CD1c-positive myeloid dendritic cell (primary cell): ENCODE data around the gene HOXA4.

Experiments
- DNase-seq: peaks from one replicate; pipeline ENCODE4 v3.0.0-alpha.2; 2016; ENCODE audit errors: extremely low spot score

Gene HOXA4

DNA sequence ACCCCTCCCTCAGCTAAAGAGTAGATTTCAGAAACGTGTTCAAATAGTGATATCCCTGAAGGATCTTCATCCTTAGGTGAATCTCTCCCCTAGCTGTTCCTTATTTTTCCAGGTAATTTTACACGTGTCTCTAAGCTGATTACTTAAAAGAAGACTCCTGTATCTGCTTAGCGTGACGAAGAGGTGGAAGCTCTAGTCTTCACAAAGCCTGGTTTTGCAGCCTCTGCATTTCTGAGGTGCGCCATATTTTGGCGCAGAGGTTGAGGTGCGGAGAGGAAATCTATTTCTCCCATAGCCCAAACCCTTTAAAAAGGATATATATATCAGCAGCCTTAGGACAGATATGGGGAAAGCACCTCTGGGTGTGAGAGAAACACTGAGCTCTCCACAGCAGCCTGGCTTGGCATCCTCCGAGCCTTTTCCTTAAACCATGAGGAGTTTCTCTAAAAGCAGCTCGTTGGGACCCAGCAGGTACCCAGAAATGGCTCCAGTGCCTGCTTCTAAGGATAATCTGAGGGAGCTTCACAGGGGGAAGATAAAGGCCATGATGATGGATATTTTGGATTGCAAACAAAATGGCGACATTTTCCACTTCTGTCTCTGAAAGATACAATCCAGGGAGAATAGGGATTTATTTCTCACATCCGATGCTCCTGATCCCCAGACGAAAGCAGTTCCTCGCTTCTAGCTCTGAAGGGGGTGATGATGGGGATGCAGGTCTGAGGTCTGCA lies 25.1 kb downstream of the HOXA4 start:
- no peak for DNase-seq

GRCh38 chr7:27104341-27105058 lies 26.1 kb downstream of the HOXA4 start:
- no peak for DNase-seq

DNA sequence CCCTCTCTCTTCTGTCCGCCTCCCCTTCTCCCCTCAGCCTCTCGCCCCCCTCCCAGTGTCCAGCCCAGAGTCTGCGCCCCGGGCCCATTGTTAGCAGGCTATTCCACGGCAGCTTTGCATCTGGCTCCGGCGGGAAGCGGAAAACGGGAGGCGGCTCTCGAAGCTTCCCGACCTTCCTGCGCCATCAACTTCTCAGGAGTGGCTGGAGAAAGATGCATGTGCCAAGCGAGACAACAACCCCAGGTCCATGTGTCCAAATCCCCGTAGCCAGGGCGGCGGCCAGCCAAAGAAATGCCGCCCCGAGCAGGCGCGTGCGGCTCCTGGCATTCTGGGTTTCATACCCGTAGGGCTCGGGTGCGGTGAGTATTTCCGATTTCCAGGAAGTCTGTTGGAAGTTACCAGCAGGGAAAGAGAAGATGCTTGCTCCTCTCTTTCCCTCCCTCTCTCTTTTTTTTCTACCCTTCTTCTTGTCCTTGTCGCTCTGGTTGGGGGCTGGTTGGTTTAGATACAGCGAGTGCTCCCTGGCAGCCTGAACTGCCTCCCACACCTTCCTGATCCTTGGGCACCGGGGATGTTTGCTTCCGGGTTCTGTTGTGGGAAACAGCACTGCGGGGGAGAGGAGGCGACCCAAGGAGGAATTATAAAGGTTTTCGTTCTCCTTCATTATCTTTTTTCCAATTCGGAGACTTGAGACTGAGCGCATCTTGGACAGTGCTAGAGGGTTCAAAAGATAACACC lies 26.9 kb downstream of the HOXA4 start:
- no peak for DNase-seq

DNA sequence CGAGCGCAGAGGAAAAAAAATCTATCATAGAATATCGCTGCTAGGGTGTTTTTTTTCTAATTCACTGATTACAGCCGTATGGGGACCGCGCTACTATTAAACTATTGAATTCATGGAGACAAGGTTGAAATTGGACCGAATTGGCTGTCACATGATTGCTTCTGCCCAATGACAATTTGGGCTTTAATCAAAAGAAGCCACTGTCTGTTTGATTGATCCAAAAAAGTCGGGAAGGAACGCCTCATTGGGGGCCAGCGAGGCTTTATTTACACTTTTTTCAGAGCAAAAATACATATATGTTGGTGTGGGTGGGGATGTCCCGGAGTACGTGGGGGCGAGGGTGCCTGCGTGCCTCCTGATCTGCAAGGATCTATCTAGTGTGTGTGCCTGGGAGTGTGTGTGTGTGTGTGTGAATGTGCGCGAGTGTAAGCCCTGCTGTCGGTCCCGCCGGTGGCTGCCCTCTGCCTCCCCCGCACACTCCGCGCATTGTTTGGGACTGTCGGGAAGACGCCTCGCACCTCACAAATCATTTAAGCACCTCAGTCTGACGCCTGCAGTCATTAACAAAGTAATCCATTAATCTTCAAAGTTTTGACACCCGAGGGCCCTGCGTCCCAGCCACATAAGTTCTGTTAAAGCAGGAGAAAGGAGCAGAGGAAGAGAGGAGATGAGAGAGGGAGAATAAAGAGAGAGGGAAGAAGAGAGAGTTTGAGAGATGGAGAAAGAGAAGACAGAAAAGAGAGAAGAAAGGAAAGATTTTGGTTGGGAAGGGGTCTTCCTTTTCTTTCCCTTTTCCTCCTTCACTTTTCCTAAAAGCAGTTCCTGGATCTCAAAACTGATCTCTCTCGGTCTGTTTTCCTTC lies 27.7 kb downstream of the HOXA4 start, which contains the start of gene HOXA2:
TSS of gene HOXA2 (minus strand) at position 103 of the 862 bp plus-strand sequence. CDS start 183 bp downstream, outside the sequence.
- DNase-seq = no peak

DNA sequence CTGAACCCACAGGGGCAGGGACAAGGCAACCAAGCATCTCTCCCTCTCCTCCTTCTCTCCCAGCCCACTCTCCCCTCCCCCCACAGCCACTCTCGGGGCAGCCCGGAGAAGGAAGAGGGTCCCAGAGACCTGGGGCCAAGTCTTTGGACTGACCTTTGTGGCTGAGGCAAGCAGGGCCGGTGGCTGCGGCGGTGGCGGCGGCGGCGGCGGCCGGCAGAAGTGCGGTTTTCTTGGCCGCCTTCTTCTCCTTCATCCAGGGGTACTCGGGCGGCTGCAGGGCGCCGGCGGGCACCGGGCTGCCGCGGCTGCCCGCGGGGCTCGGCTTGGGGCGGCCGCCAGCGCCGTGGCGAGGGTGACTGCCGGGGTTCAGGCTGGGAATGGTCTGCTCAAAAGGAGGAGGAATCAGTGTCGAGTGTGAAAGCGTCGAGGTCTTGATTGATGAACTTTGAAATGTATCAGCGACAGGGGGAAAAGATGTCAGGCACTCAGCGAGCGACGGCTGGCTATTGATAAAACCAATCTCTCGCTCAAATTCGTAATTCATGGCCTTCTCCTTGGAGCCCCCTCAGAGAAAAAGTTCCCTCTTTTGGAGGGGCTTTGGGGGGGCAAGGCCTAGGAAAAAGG lies 28.5 kb downstream of the HOXA4 start:
- no peak for DNase-seq

- DNase-seq = no peak
Observed at GRCh38 chr7:27101171-27101956, 29.2 kb downstream of the HOXA4 start.

- DNase-seq = no peak
Observed at GRCh38 chr7:27100694-27101170, 29.8 kb downstream of the HOXA4 start.

DNA sequence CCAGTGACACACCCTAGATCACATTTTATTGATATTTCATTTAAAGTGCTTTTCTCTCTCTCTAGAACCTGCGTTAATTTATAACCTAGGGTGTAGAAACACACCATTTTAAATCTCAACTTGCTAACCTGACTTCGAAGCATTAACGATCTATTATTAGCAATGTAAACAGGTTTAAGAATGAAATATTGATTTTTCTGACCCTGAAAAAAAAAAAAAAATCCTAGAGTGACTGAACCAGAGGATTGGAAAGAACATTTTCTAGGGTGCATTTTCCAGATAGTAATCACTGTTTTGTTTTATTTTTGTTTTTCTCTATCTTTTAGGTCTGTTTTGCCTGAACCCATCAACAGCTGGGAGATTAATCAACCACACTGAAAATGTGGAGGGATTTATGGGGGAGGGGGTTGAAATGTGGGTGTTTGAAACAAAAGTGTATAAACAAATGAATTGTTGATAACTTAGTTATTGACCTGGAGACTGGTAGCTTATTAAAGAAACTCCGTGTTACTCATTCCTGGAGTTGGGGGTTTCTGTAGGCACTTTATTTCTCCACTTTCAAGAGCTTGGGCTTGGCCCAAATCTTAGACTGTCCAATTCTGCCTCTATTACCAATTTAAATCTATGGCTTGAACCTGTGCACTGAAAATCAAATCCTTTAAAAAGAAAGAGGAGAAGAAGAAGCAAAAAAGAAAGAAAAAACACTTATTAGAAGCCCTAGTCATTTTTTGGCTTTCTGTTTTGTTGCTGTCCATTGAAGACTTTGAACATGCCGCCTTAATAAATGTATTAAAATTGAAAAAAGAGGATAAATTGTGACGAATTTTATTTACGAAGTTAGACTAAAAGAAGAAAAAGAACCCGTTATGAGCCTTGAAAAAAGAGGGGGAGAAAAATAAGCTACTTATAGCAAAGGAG lies 30.8 kb downstream of the HOXA4 start:
- no peak for DNase-seq

DNA sequence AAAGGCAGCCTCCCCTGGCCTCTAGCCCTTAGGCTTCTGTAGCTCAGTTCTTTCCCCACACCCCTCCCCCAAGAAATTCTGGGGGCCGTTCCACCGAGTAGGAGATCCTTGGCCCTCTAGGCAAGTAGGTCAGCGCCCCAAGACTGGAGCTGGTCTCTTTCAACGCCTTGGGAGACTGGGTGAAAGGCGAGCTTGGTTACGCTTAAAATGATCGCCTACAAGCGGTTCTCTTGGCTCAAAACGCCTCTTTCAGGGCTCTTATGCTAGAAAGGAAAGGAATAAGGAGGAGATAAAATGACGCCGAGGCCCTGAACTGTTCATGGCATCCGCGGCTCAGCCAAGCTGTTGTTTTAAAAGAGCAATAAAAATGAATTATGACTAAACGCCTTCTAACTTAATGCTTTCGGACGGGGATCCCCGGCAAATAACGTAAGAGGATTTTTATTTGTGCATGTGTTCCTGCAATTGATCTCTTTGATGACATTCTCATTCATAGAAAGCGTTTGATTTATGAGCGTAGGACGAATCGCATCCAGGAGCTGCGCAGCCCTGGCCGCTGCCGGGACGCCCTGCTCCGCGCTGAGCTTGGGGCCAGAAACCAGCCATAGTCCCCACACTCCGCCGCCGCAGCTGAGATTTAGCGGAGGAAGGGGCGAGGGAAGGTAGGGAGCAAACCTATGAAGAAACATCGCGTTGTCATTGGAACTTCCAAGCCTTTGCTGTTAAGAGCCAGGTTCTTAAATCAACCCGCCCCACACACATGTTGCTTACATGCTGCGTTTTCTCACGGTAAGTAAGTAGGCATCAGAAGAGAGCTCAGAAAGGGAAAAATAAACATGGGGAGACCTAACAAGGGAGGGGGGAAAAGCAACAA lies 31.7 kb downstream of the HOXA4 start:
- DNase-seq = no peak

DNA sequence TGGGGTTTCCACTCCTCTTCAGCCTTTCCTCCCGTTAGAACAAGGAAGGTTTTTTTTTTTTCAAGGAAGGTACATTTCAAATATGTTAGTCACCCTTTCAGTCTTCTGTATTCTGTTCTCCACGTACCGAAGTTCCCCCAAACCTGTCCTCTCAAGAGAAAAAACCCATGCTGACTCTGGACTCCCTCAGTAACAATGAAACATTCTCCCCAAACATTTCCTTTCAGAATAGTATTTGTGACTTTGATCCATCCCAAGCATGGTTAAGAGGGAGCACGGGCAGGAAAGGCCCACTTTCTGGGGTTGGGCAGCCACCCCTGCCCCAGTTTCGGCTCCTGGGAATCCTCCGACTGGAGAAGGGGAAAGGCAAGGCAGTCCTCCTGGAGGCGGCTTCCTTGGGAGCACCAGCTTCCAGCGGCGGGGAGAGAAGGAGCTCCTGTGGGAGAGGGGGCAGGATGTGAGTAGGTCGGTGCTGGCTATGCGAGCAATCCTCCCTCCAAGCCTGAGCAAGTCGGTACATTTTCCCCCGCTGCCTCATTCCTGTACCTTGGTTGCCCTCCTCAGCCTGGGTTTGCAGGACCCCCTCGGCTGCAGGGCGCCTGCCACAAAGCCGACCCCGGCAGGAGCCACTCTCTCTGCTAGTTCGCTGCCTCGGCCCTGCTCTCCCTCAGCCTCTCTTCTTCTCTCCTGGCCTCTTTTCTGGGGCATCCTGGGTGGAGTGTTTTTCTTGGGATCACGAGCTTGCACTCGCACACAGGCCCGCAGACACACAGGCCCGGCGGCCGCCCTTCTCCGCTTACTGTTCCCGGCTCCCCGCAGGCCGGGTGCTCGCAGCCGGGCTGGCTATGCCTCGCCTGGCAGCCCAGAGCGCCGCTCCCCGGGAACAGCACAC lies 32.6 kb downstream of the HOXA4 start:
- DNase-seq = no peak

GRCh38 chr7:27096768-27097514 lies 33.6 kb downstream of the HOXA4 start:
- peak; percentile 94 for DNase-seq

DNA sequence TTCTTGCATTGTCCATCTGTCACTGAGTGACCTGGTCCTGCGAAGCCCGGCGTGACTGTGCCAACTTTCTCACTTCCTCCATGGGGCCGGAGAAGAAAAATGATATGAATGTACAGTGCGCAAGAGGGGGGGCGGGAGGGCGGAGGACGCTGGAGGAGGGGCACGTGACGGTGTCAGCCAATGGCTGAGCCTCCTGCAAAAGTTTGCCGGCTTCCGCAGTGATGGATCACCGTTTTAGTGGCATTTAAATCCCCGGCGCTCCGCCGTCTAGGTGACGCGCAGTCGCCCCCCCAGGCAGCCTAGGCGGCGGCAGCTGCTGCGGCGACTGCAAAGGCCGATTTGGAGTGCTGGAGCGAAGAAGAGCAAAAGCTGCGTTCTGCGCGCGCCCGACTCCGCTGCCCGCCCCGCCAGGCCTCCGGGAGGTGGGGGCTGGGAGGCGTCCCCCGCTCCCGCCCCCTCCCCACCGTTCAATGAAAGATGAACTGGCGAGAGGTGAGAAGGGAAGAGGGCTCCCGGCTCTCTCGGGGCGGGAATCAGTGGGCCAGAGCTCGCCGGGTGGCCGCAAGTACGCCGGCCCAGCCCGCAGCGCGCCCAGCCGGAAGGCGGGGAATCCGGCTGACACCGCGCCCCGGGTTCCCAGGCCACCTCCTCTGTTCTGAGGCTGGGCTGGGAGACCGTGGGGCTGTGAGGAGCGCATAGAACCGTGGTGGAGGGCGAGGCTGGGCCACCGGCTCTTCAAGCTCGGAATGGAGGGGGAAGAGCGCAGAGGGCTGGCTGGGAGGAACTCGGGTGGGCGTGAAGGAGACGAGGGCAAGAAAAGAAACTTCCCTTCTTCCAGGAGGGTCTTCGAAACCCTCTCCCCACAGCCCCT lies 34.4 kb downstream of the HOXA4 start, which contains the start of gene HOXA1:
TSS of gene HOXA1 (minus strand) at position 104 of the 871 bp plus-strand sequence. CDS start at position 16, 88 bp downstream.
- DNase-seq = peak; percentile 94

DNA sequence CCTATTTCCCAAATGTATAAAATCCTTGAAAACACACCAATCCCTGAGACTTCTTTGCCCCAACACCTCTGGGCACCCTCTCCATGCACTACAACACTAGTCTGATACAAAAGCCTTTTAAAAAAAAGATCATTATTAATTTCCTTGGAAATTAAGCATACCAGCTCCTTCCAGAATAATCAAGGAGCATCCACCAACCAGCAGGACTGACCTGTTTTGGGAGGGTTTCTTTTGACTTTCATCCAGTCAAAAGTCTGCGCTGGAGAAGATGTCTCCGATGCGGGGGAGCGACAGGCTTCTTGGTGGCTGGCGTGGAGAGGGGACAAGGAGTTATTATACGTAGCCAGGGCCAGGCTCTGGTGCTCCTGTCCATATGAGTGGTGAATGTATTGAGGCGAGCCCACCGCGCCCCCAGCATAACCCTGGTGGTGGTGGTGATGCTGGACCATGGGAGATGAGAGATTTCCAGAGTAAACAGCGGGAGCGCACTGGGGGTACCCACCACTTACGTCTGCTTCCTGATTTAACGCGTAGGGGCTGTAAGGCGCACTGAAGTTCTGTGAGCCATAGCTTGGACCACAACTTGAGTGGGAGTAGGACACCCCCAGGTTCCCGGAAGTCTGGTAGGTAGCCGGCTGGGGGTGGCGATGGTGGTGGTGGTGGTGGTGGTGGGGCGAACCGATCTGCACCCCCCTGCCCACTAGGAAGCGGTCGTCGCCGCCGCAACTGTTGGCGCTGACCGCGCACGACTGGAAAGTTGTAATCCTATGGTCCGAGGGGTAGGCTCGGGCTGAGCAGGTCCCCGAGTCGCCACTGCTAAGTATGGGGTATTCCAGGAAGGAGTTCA lies 35.3 kb downstream of the HOXA4 start:
- peak; percentile 47 for DNase-seq
